Glutamatergic neuron (in vitro differentiated cells): Measurements from ENCODE around the gene PURA. TPM values are rescaled to one million over a fixed set of nuclear protein-coding genes. Genes with fewer than 3 reads are reported as not detected.

Experiments used
- DNase-seq: peaks from one replicate; pipeline ENCODE4 v3.0.0; 2022
- H3K27ac Mint-ChIP-seq: one replicate; pipeline ENCODE4 v1.8.0; 2020; ENCODE audit warnings: mild to moderate bottlenecking, mixed read lengths, inconsistent platforms; ENCODE audit not compliant: unreplicated experiment
- H3K27me3 Mint-ChIP-seq: one replicate; pipeline ENCODE4 v1.8.0; 2020; ENCODE audit warnings: mild to moderate bottlenecking, moderate library complexity, mixed read lengths, inconsistent platforms; ENCODE audit not compliant: unreplicated experiment
- H3K36me3 Mint-ChIP-seq: one replicate; pipeline ENCODE4 v1.8.0; 2020; ENCODE audit warnings: mild to moderate bottlenecking, mixed read lengths, inconsistent platforms; ENCODE audit not compliant: unreplicated experiment
- H3K4me1 Mint-ChIP-seq: one replicate; pipeline ENCODE4 v1.8.0; 2020; ENCODE audit warnings: mild to moderate bottlenecking, low read depth, mixed read lengths, inconsistent platforms; ENCODE audit not compliant: unreplicated experiment
- H3K4me3 Mint-ChIP-seq: one replicate; pipeline ENCODE4 v1.8.0; 2020; ENCODE audit warnings: mild to moderate bottlenecking, mixed read lengths, inconsistent platforms; ENCODE audit not compliant: unreplicated experiment
- H3K9me3 Mint-ChIP-seq: one replicate; pipeline ENCODE4 v1.8.0; 2020; ENCODE audit warnings: mild to moderate bottlenecking, moderate library complexity, mixed read lengths, inconsistent platforms; ENCODE audit not compliant: unreplicated experiment
- CTCF ChIP-seq: fragments of 200-600 bp; sonication (generic); IDR thresholded peaks from one replicate; pipeline ENCODE4 v1.5.0; 2021; ENCODE audit not compliant: partially characterized antibody, unreplicated experiment
- total RNA-seq: library from RNA; stranded (reverse); fragmentation: NEBNext Ultra II Directional; extraction: Animal tissue kit (Norgen Biotek cat#: 25700); gene quantifications from one replicate; pipeline ENCODE4 v1.2.1, GENCODE V29; 2021; ENCODE audit not compliant: unreplicated experiment

PURA gene
- total RNA-seq, 1 donor from 2014 or later = 4.1 TPM

GRCh38 chr5:140165923-140166270 is 52.0 kb downstream of the PURA start:
- Mint-ChIP-seq H3K4me1 (peaks cover 5% of the 10 kb centered on the region), H3K27ac (no peak overlapping the region), H3K9me3 (no peaks in the 10 kb centered on the region), H3K27me3 (peaks cover 5% of the 10 kb centered on the region), H3K4me3 (no peak overlapping the region), H3K36me3 (no peaks in the 10 kb centered on the region)
- no peak for TF ChIP-seq CTCF
- DNase-seq = no peak

GRCh38 chr5:140166911-140167310 is 53.0 kb downstream of the PURA start:
- Mint-ChIP-seq H3K36me3 (no peaks in the 10 kb centered on the region), H3K4me3 (no peak overlapping the region), H3K4me1 (peaks cover 5% of the 10 kb centered on the region), H3K9me3 (no peaks in the 10 kb centered on the region), H3K27me3 (peaks cover 5% of the 10 kb centered on the region), H3K27ac (no peak overlapping the region)
- no peak for DNase-seq
- TF ChIP-seq CTCF = no peak

- Mint-ChIP-seq H3K4me1 (peaks cover 5% of the 10 kb centered on the region), H3K9me3 (no peaks in the 10 kb centered on the region), H3K36me3 (no peaks in the 10 kb centered on the region), H3K27me3 (peaks cover 5% of the 10 kb centered on the region), H3K27ac (no peak overlapping the region), H3K4me3 (no peak overlapping the region)
- no peak for TF ChIP-seq CTCF
- DNase-seq = no peak
Measured at GRCh38 chr5:140168371-140168770, 54.5 kb downstream of the PURA start.

- no peak overlapping the region for H3K4me3 Mint-ChIP-seq
- DNase-seq = no peak
- no peak for TF ChIP-seq CTCF
- peaks cover 5% of the 10 kb centered on the region for H3K4me1 Mint-ChIP-seq
- H3K9me3 Mint-ChIP-seq = no peaks in the 10 kb centered on the region
- no peaks in the 10 kb centered on the region for H3K36me3 Mint-ChIP-seq
- no peak overlapping the region for H3K27ac Mint-ChIP-seq
- H3K27me3 Mint-ChIP-seq = peaks cover 5% of the 10 kb centered on the region
Measured at GRCh38 chr5:140169410-140169809, 55.5 kb downstream of the PURA start.

- Mint-ChIP-seq H3K4me3 (no peak overlapping the region), H3K9me3 (peaks cover 3% of the 10 kb centered on the region), H3K4me1 (peaks cover 3% of the 10 kb centered on the region), H3K36me3 (no peaks in the 10 kb centered on the region), H3K27me3 (peaks cover 4% of the 10 kb centered on the region), H3K27ac (no peak overlapping the region)
- TF ChIP-seq CTCF = no peak
- no peak for DNase-seq
Measured at GRCh38 chr5:140172483-140172882, 58.6 kb downstream of the PURA start.
